ENCODE results near the gene RORC.

Gene RORC

DNA sequence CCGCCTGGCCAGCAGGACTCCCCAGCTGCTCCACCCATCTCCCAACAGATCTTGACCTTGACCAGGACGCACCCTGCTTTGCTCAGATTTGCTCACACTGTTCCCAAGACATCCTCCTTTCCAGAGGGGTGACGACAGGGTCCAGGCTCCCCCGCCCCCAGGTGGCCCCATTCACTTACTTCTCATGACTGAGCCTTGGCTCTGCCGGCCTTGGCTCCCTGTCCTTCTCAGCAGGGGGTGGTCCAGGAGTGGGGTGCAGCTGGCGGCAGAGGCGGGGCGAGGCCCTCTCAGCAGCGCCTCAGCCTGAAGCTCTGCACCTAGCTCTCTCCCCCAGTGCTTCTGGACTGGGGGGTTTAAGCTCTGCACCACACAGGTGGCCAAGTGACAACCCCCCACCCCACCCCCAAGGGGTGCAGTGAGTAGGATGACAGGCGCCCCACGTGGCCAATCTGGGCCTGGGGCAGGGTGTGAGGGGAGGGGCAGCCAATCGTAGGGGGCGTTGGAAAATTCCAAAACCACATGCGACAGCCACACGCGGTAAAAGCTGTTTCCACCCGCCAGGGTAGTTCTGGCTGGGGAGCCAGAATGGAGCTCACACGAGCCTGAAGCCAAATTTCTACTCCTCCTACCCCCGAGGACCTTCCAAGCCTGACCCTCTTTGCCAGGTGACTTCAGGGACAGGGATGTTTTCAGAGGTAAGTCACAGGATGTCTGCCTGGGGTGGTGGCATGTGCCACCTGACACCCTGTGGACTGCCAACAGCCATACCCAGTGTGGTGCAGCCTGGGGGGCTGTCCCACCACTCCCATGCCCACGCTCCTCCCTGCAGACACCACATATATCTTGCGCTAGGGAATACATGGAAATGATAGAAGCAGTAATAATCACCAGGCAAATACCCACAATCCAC lies 5.6 kb downstream of the RORC start:
- peak; percentile 41 for DNase-seq

DNA sequence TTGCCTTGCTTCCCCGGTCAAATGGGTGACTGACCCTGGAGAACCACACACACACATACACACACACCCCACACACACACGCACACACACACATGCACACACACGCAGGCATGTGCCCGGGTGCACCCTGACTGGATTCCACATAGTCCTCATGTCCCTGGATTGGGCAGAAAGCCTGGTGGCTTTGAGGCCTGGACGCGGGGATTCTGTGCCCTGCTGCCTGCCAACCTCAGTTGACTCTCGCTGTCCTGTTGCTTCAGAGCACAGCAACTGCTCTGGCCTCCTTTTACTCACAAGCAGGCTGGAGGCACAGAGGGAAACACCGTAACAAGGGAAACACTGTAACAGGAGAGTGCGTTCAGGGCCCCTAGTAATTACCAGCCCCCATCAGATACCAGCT lies 6.4 kb downstream of the RORC start:
- DNase-seq, result no peak

DNA sequence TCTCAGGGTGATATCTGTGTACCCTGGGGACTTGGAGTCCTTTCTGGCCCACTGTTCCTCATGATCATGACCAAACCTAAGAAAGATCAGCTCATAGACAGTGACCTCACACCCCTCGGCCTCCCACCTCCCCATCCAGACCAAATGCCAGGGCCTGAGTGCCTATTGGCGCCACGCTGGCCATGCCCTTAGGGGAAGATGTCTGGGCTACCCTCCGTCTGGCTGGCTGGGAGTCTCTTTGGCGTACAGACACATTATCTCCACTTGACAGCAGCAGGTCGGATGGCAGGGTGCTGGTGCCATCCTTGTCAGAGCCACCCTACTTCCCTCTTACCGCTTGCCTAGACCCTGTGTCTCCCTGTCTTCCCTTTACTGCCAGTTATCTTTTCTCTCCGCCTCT lies 8.4 kb downstream of the RORC start:
- no peak for DNase-seq

DNA sequence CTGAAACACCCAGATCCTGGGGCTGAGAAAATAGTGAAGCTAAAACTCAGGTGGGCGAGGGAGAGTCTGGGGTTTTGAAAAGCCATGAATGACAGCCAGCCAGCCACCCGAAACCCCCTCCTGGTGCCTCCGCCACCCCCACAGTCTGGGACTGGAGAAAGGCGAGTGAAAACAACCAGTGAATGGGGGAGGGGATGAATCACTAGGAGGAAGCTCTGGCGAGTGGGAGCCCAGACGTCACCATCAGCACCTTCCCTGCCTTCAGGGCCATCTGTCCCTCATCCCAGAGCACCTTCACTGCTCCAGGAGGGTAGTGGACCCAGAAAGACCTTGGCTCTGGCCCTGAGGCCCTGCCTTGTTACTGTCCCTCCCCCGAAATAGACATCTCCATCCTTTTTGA lies 9.2 kb downstream of the RORC start:
- DNase-seq, result no peak

DNA sequence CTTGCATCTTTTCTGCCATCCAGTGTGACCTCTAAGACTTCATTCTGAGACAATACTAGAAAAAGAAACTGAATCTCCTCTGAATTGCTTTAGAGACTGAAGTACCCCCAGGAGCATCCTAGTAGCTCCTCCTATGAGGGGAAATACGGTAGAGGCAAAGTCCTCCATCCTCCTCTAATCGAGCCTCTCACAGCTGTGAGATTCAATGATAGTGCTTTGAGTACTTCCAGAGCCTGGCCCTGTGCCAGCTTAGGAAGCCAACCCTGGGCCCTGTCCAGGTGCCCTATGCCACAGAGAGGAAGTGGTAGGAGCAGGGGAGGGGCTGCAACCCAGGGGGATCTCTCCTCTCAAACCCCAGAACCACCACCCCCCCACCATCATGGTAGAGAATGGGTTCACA lies 10.7 kb downstream of the RORC start:
- peak; percentile 41 for DNase-seq

DNA sequence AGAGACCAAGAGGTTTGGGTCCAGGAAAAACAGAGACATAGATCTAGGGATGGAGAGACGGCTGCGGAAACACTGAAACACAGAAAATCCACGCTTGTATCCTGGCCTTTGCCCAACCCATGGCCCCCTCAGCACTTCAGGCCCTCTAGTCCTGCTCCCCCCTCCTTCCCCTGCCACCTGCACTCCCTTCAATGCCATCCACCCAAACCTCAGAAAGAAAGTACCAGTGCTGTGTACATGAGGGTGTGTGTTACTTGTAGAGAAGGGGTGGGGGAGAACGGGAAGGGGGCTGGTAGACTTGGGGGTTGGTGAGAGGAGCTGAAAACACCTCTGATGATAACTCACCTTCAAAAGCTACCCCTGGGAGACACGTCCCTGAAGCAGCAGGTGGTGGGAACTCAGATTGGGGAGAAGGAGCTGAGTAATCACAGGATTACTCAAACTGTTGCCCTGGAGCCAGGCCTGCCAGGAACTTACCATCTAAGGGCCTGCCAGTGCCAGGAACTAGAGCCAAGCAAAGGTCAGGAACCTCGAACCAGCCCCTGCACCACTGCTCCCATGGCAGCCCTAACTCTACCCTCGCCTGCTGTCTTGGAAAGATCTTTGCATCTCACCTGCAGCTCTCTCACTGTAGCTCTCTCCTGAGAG lies 11.5 kb downstream of the RORC start:
- DNase-seq, result no peak

DNA sequence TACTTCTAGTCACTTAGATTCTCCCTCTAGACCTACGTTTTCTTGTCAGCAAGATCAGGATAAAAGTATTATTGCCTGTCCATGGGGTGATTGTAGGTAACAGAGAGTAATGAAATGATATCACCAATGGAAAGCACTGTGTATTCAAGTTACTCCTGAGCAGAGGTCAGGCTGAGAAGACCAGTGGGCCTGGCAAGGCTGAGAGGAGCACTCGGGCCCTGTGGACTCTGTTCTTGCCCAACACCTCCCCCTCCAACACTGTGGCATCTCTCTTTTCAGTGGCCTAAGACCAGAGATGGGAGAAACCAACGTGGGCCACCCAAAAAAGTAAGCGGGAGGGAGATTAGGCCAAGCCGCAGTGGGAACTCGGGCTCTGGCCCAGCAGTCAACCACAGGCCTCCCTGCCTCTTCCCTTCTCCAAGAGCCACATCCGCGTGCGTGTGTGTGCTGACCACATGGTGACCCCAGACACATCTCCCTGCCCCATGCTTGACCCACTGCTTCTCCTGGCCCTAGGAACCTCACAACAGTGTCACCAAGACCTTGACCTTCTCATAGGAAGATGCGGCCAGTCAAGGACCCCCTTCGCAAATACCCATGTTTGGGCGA lies 12.3 kb downstream of the RORC start:
- no peak for DNase-seq

DNA sequence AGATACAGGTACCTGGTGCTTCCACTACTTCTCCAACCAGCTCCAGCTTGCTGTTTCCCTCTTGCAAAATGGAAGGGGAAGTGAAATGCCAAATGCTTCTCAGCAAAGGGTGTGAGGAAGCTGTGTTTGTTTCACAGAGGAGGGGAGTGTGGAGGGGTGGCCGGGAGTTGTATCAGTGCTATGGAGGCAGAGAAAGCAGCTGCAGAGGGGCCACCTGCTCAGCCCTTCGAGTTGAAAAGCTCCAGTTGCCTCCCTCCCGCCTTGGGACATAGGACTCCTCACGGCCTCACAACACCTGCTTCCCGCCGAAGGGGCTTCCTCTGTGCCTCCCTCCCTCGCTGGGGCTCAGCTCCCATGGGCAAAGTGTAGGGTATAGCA lies 14.3 kb downstream of the RORC start:
- no peak for DNase-seq

DNA sequence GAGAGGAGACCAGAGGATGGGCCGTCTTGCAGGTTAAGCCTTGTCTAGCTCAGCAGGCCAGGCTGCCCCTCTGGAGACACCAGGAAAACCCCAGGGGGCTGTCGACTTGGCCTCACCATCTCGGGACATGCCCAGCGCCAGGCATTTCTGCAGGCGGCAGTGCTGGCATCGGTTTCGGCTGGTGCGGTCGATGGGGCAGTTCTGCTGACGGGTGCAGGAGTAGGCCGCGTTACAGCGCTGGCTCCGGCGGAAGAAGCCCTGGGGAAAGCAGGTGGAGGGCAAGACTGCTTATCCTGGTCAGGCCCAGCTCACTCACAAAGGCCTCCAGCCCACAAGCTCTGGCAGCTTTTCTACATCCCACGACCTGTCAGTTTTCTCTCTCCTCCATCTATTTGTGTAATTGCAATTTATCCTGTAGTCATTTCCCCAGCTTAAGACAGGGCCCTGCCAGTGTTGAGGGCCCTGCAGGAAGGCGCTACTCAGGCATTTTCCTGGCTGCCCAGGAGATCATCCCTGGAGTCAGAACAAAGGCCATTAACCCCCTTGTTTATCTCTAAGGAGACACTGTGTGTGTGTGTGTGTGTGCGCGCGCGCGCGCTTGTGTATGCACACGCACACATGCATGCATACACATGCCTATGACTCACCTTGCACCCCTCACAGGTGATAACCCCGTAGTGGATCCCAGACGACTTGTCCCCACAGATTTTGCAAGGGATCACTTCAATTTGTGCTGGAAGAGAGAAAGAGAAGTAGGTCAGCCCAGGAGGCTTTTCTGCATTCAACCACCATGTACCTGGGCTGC lies 14.9 kb downstream of the RORC start:
- DNase-seq, result no peak

DNA sequence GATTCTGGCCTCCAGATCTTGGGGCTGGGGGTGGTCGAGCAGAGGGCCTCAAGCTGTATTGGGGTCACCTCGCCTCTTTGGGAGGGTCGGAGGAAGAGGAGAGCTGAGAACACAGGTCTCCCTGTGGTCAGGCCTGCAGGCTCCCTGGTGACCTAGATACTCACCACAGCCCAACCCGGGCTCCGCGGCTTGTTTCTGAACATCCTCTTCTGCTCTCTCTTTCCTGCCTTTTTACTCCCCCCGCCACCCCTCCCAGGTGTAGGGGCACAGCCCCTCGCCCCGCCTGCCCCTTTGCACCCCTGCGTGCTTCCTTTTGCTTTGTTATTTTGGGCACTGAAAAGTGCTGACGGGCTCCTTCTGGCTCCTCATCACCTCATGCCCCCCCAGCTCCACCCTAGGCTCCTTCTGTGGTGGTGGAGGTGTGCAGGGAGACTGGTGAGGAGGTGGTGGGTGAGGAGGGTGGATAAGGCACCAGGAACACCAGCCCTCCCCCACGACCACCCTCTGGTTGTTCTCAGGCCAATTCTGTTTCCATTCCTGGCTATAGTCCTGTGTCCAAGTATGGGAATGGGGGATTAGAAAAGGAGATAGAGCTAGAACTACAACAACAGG lies 15.8 kb downstream of the RORC start:
- DNase-seq, result peak; percentile 63

DNA sequence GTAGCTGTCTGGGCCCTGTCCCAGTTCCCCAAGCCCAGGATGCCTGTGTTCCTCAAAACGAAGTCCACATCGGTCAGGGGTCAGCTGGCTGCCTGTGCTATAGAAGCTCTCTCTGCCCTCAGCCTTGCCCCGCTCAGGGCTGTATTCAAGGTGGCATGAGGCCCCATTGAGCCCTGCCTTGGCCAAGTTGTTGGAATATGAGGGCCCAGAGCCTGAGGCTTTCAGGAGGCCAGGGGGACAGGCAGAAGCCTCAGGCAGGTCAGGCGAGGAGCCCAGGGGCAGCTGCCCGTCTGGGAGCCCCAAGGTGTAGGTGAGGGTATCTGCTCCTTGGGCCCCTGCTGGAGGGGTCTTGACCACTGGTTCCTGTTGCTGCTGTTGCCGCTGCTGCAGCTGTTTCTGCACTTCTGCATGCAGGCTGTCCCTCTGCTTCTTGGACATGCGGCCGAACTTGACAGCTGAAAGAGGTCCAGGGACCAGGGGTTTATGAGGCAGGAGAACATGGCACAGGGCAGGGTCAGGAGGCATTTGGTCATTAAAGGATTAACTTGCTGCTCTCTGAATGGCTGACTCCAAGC lies 16.5 kb downstream of the RORC start:
- no peak for DNase-seq

DNA sequence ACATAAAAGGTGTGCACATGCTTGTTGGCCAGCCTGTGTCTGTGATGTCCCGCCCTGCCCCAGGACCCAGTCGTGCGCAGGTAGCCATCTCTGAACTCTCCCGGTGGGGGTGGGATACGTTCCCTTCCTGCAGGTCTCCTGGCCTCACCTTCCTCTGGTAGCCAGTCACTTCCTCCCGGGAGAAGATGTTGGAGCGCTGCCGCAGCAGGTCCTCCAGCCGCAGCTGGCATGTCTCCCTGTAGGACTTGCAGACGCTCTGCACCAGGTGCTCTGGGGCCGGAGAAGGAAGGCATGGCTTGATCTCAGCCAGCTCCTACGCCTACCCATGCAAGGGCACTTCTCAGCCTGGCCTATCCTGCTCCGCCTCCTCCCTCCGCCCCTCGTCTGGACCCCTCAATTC lies 17.2 kb downstream of the RORC start:
- no peak for DNase-seq

DNA sequence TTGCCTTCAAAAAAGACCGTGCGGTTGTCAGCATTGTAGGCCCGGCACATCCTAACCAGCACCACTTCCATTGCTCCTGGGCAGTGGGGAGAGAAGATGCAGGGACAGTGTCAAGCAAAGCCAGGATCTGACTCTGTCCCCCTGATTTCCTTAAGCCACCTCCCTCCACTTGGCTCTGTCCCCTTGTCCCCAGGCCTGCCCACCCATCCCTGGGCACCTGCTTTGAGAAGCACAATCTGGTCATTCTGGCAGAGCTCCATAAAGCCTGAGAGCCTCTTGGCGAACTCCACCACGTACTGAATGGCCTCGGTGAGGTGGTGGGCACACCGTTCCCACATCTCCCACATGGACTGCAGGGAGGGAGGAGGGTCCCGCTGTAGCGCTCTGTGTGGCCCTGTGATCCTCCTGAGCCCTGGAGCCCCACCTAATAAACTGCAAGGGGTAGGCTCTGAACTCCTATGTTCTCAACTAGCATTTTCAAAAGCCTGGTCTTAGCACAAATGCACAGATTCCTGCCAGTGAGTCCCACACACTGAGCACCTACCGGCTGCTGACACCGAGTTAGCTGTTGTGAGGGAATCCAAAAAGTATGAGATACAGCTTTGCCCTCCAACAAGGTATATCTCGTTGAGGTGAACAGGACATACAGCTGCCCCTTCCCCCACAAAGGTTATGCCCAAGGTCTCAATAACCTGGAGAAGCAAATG lies 18.2 kb downstream of the RORC start:
- DNase-seq, result no peak

DNA sequence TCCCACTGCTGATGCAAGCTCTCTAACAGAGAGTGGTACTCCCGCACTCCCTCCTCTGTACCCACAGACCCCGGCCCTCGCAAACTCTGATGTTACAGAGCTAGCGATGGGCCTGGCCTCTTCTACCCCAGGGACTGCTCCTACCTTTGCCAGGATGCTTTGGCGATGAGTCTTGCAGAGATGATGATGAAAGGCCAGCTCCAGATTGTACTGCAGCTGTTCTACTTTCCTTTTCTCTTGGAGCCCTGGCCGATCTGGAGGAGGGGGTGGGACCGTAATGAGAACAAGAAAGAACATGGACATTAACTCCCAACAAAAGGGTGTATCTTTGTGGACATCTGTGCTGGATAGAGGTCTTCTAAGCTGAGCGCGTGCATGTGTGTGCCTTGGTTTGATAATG lies 20.4 kb downstream of the RORC start:
- DNase-seq, result no peak

DNA sequence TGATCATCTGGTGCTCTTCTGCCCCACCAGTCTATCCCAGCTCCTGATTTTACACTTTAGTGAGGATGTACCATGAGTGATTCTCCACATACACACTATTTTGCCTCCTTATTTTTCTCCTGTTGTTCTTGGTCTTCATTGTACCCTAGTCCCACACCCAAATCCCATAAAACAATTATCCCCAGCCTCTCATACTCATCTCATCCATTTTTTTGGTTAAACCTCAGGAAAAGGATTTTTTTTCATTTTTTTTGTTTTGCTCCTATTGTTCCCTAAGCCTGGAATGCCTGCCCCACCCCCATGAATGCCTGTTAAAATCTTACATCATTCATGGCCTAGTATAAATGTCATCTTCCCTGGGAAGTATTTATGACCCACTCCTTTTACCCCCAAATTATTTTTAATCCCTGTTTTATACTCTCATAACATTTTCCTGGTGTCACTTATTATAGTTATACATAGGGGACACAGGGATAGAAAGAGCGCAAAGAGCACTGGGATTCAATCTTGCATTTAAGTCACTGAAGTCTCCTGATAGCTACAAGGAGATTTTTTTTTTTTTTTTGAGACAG lies 21.5 kb downstream of the RORC start:
- DNase-seq, result no peak

DNA sequence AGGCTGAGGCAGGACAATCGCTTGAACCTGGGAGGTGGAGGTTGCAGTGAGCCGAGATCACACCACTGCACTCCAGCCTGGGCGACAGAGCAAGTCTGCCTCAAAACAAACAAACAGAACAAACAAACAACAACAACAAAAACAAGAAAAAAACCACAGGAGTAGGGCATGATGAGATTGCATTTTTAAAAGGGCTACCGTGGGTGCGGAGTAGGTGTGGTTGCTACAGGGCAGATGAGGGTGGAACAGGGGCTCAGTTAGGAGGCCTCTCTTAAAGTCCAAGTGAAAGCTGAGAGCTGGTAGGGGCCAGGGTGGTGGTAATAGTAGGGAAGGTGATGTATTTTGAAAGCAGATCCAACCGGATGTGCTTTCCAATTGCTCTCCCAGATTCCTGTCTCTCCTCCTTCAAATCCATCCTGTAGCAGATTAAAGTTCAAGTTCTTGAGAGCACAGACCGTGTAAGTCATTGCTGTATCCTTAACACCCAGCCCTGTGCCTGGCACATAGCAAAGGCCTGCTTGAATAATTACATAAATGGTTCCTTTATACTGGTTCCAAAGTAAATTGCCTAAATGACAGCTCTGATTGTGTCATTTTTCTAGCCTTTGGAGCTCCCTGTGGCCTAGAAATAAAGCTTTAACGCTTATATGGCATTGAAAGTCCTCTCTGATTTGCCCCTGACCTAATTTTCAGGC lies 22.2 kb downstream of the RORC start:
- no peak for DNase-seq

DNA sequence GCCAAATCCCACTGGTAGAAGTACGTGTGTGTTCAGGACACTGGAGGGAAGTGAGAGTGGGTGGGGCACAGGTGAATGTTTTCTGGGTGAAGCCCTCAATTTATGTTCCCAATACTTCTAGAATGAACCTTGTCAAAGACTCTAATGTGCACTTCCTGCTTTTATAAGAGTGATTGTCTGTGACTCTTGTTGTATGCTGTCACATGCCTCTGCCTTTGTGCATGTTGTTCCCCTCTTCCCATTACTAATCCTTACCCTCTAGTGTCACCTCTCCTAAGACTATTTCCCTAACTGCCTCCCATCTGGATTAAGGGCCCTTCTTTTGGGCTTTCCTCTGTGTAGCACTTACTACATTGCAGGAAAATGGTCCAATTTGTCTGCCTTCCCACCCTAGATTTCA lies 23.8 kb downstream of the RORC start:
- no peak for DNase-seq

DNA sequence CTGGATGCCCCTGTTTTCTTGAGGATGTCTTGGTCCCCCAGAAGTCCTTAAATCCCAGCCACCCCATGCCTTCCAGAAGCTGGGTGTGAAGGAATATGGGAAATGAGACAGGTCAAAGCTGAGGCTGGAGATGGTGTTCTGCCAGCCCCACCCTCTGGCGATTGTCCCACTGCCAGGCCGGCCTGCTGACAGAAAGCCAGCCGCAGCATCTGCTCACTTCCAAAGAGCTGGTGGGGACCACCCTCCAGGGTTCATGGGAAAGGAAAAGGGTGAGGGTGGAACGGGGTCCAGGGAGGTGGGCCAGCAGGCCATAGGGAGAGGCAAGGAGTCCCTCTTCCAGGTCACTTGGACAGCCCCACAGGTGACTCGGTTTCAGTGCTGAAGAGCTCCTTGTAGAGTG lies 24.5 kb downstream of the RORC start:
- DNase-seq, result no peak

DNA sequence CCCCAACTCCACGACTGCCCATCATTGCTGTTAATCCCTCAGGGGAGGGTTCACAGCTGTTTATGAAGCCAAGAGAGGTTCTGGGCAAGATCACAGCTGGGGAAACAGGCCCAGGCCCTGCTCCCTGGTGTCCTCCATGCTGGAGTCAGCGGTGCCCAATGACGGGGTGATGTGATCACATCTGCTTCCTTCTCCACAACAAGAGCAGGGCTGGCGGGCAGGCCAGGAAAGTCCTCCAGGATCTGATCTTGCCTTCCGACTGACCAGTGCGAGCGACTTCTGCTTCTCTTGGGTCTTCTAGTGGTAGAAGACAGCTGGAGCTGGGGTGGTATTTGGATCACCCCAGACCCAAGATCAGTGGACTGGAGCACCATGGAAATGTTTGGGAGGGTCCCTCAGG lies 25.4 kb downstream of the RORC start:
- no peak for DNase-seq

DNA sequence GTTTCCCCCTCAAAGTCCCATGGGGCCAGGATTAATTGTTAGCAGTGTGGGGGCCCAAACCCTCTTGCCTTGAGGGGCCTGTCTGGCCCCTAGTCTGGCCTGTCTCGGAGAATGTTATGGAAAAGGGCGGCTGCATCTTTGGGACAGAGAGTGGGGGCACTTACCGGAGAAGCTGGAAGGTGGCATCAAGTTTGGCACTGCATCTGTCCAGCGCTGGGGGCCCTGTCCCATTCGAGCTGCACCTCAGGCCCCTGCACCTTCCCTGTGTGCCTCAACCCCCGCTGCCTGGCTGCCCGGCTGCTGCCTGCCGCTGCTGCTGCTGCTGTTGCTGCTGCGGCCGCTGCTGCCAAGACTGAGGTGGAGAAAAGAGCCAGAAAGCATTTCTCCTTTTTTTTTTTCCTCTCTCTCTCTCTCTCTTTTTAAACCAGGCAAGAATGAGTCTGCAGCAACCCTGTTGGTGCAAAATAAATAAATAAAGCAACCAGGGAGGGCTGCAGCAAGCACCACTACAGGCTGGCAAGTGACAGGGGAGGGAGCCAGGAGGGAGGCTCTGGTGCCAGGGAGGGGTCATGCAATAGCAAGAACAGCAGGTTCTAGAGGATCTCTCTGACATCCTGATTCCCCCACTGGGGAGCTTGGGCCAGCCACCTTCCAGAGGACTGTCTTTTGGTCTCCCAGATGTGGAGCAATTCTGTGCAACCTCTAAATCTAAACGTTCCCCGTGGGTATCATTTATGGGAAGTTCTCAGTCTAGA lies 26.4 kb downstream of the RORC start, which contains the start of gene LINGO4:
Gene LINGO4, minus strand, starts transcription at position 354 of the 755 bp plus-strand sequence. CDS start 2,715 bp downstream, outside the sequence.
- DNase-seq, result no peak
